22Rv1 (cell line): ENCODE data around the gene ADGRB3.

Source experiments
- CTCF ChIP-seq: fragments of 450-650 bp; IDR thresholded peaks from 2 replicates; pipeline ENCODE4 v1.5.1; 2017; ENCODE audit warnings: mild to moderate bottlenecking
- ZFX ChIP-seq: fragments of 450-650 bp; IDR thresholded peaks from 2 replicates; pipeline ENCODE4 v1.6.1; 2017; ENCODE audit warnings: antibody characterized with exemption, borderline replicate concordance

DNA sequence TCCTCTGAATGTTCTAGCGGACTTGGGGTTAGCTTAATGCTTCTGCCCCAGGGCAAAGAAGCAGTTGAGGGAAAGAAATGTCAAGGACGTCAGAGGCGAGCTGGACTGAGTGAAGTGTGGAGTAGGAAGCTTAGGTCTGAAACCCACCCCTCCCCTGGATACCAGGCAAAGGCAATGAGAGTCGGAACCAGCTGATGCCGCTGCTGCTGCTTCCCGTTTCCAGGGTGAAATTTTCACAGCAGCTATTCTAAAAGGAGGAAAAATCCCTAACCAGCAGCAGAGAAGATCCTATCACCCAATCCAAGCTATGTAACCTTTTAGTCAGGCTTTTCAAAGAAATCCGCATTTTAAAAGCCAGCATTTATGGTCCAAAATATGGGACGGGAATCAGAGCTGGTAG, 597.4 kb downstream of the ADGRB3 start:
- TF ChIP-seq CTCF (no peak), ZFX (no peak)
